ENCODE data around the gene PTK6.

Gene PTK6

GRCh38 chr20:63513207-63513606 lies 24.0 kb downstream of the PTK6 start:
- Histone ChIP-seq H3K27ac (no peak overlapping the region), H3K9me3 (ENCODE audit: low read depth, low read length) (no peaks in the 10 kb centered on the region), H3K9ac (ENCODE audit: insufficient read length) (no peak overlapping the region), H3K4me3 (no peak overlapping the region), H3K36me3 (ENCODE audit: insufficient read depth, low read length) (no peaks in the 10 kb centered on the region)
- DNase-seq (ENCODE audit: low read depth, low spot score): no peak
- TF ChIP-seq EZH2 (IDR thresholded peaks at IDR 0.05) (no peak), POLR2AphosphoS5 (IDR thresholded peaks at IDR 0.05; ENCODE audit: borderline replicate concordance, low read depth, low read length) (no peak), FOXP2 (optimal IDR thresholded peaks at IDR 0.05; ENCODE audit: control extremely low read depth, extremely low read length, insufficient read depth) (no peak)

GRCh38 chr20:63509088-63509564 lies 28.1 kb downstream of the PTK6 start:
- H3K27ac ChIP-seq: no peak overlapping the region
- TF ChIP-seq POLR2AphosphoS5 (IDR thresholded peaks at IDR 0.05; ENCODE audit: borderline replicate concordance, low read depth, low read length) (no peak), EZH2 (IDR thresholded peaks at IDR 0.05) (no peak), FOXP2 (optimal IDR thresholded peaks at IDR 0.05; ENCODE audit: control extremely low read depth, extremely low read length, insufficient read depth) (no peak)
- H3K9me3 ChIP-seq (ENCODE audit: low read depth, low read length): no peaks in the 10 kb centered on the region
- H3K4me3 ChIP-seq: no peak overlapping the region
- H3K36me3 ChIP-seq (ENCODE audit: insufficient read depth, low read length): no peaks in the 10 kb centered on the region
- H3K9ac ChIP-seq (ENCODE audit: insufficient read length): no peak overlapping the region
- no peak for DNase-seq (ENCODE audit: low read depth, low spot score)

GRCh38 chr20:63508072-63508768 lies 29.0 kb downstream of the PTK6 start:
- Histone ChIP-seq H3K4me3 (no peak overlapping the region), H3K9me3 (ENCODE audit: low read depth, low read length) (no peaks in the 10 kb centered on the region), H3K9ac (ENCODE audit: insufficient read length) (no peak overlapping the region), H3K27ac (no peak overlapping the region), H3K36me3 (ENCODE audit: insufficient read depth, low read length) (no peaks in the 10 kb centered on the region)
- no peak for DNase-seq (ENCODE audit: low read depth, low spot score)
- TF ChIP-seq EZH2 (IDR thresholded peaks at IDR 0.05): no peak
- no peak for TF ChIP-seq FOXP2 (optimal IDR thresholded peaks at IDR 0.05; ENCODE audit: control extremely low read depth, extremely low read length, insufficient read depth)
- no peak for TF ChIP-seq POLR2AphosphoS5 (IDR thresholded peaks at IDR 0.05; ENCODE audit: borderline replicate concordance, low read depth, low read length)

DNA sequence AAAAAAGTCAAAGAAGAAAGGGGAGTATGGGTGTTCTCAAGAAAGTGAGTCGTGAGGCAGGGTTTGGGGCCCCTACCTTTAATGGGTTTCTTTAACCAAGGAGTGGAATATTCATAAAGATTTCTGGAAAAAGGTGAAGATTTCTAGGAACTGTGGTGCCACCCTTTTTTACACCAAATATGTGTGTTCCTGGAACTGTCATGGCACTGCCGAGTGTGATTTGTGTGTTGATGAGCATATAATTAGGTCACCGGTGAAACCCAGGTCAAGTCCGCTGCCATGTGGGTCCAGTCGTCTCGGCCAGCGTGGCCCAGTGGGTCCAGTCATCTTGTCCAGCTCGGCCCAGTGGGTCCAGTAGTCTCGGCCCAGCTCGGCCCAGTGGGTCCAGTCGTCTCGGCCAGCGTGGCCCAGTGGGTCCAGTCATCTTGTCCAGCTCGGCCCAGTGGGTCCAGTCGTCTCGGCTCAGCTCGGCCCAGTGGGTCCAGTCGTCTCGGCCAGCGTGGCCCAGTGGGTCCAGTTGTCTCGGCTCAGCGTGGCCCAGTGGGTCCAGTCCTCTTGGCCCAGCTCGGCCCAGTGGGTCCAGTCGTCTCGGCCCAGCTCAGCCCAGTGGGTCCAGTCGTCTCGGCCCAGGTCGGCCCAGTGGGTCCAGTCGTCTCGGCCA lies 30.0 kb downstream of the PTK6 start:
- H3K36me3 ChIP-seq (ENCODE audit: insufficient read depth, low read length): no peaks in the 10 kb centered on the region
- no peak for DNase-seq (ENCODE audit: low read depth, low spot score)
- H3K27ac ChIP-seq: no peak overlapping the region
- H3K4me3 ChIP-seq: no peak overlapping the region
- no peaks in the 10 kb centered on the region for H3K9me3 ChIP-seq (ENCODE audit: low read depth, low read length)
- no peak overlapping the region for H3K9ac ChIP-seq (ENCODE audit: insufficient read length)
- TF ChIP-seq EZH2 (IDR thresholded peaks at IDR 0.05) (no peak), POLR2AphosphoS5 (IDR thresholded peaks at IDR 0.05; ENCODE audit: borderline replicate concordance, low read depth, low read length) (no peak), FOXP2 (optimal IDR thresholded peaks at IDR 0.05; ENCODE audit: control extremely low read depth, extremely low read length, insufficient read depth) (no peak)

GRCh38 chr20:63505723-63506122 lies 31.5 kb downstream of the PTK6 start:
- no peak overlapping the region for H3K27ac ChIP-seq
- no peaks in the 10 kb centered on the region for H3K36me3 ChIP-seq (ENCODE audit: insufficient read depth, low read length)
- H3K4me3 ChIP-seq: no peak overlapping the region
- H3K9me3 ChIP-seq (ENCODE audit: low read depth, low read length): no peaks in the 10 kb centered on the region
- TF ChIP-seq POLR2AphosphoS5 (IDR thresholded peaks at IDR 0.05; ENCODE audit: borderline replicate concordance, low read depth, low read length) (no peak), FOXP2 (optimal IDR thresholded peaks at IDR 0.05; ENCODE audit: control extremely low read depth, extremely low read length, insufficient read depth) (no peak), EZH2 (IDR thresholded peaks at IDR 0.05) (no peak)
- DNase-seq (ENCODE audit: low read depth, low spot score): no peak
- no peak overlapping the region for H3K9ac ChIP-seq (ENCODE audit: insufficient read length)

- Histone ChIP-seq H3K9ac (ENCODE audit: insufficient read length) (no peak overlapping the region), H3K4me3 (no peak overlapping the region), H3K27ac (no peak overlapping the region), H3K36me3 (ENCODE audit: insufficient read depth, low read length) (no peaks in the 10 kb centered on the region), H3K9me3 (ENCODE audit: low read depth, low read length) (no peaks in the 10 kb centered on the region)
- TF ChIP-seq POLR2AphosphoS5 (IDR thresholded peaks at IDR 0.05; ENCODE audit: borderline replicate concordance, low read depth, low read length) (no peak), FOXP2 (optimal IDR thresholded peaks at IDR 0.05; ENCODE audit: control extremely low read depth, extremely low read length, insufficient read depth) (no peak), EZH2 (IDR thresholded peaks at IDR 0.05) (no peak)
- no peak for DNase-seq (ENCODE audit: low read depth, low spot score)
These were observed 31.9 kb downstream of the PTK6 start for GRCh38 chr20:63505281-63505680.

- Histone ChIP-seq H3K9me3 (ENCODE audit: low read depth, low read length) (no peaks in the 10 kb centered on the region), H3K9ac (ENCODE audit: insufficient read length) (no peak overlapping the region), H3K27ac (no peak overlapping the region), H3K36me3 (ENCODE audit: insufficient read depth, low read length) (no peaks in the 10 kb centered on the region), H3K4me3 (no peak overlapping the region)
- no peak for DNase-seq (ENCODE audit: low read depth, low spot score)
- TF ChIP-seq POLR2AphosphoS5 (IDR thresholded peaks at IDR 0.05; ENCODE audit: borderline replicate concordance, low read depth, low read length) (no peak), EZH2 (IDR thresholded peaks at IDR 0.05) (no peak)
These were observed 32.5 kb downstream of the PTK6 start for GRCh38 chr20:63504642-63505041.

- Histone ChIP-seq H3K36me3 (ENCODE audit: insufficient read depth, low read length) (no peaks in the 10 kb centered on the region), H3K9ac (ENCODE audit: insufficient read length) (no peak overlapping the region), H3K9me3 (ENCODE audit: low read depth, low read length) (no peaks in the 10 kb centered on the region), H3K4me3 (no peak overlapping the region), H3K27ac (no peak overlapping the region)
- no peak for DNase-seq (ENCODE audit: low read depth, low spot score)
- TF ChIP-seq FOXP2 (optimal IDR thresholded peaks at IDR 0.05; ENCODE audit: control extremely low read depth, extremely low read length, insufficient read depth) (no peak), EZH2 (IDR thresholded peaks at IDR 0.05) (no peak), POLR2AphosphoS5 (IDR thresholded peaks at IDR 0.05; ENCODE audit: borderline replicate concordance, low read depth, low read length) (no peak)
These were observed 33.7 kb downstream of the PTK6 start for GRCh38 chr20:63503524-63503923.
